SK-N-MC (cell line): Measurements from ENCODE around the gene DISP2.

Experiments used
- EZH2 ChIP-seq: fragments of 200-600 bp; sonication (generic); IDR thresholded peaks from one replicate; pipeline ENCODE4 v1.6.1; 2017; ENCODE audit warnings: antibody characterized with exemption
- POLR2AphosphoS5 ChIP-seq: IDR thresholded peaks from 2 replicates; pipeline ENCODE4 v1.6.1; 2012; ENCODE audit warnings: mild to moderate bottlenecking, low read depth, low read length, borderline replicate concordance

GRCh38 chr15:40412095-40412759 lies 54.2 kb downstream of the DISP2 start:
- TF ChIP-seq POLR2AphosphoS5 (no peak), EZH2 (no peak)
